Bronchial smooth muscle cell (primary cell): ENCODE results near the gene DBN1. TPM values are rescaled to one million over a fixed set of nuclear protein-coding genes. Genes with fewer than 3 reads are reported as not detected.

Experiments
- total RNA-seq: library from RNA; depleted of rRNA; stranded (reverse); fragments of >200 nt; gene quantifications from 2 replicates; pipeline ENCODE4 v1.2.1, GENCODE V29; 2014

DBN1 gene
- 156 and 251 TPM in 2 replicates for total RNA-seq

DNA sequence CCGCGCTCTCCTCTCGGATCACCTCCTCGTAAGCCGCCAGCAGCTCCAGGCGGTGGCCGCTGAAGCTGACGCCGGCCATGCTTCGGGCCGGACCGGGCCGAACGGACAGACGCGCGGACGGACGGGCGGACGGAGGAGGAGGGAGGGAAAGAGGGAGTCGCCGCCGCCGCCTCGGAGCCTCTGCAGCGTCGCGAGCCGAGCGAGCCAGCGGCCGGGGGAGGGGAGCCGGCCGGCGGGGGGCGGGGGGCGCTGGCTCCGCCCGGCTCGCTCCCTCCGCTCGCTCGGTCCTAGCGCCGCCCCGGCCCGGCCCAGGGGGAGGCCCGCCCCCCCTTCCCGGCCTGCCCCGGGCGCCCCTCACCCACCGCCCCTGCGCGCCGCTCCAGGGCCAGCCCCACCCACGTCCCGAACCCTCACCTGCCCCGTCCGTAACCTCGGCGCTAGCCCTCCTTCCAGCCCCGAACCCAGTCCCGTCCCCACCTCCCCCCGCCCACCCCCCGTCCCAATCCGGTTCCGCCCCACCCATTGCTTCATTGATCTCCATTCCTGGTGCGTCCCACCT, at the start of gene DBN1:
Gene DBN1, minus strand, starts transcription at position 192 of the 559 bp plus-strand sequence. Its CDS starts 113 bp downstream, at position 79.

DNA sequence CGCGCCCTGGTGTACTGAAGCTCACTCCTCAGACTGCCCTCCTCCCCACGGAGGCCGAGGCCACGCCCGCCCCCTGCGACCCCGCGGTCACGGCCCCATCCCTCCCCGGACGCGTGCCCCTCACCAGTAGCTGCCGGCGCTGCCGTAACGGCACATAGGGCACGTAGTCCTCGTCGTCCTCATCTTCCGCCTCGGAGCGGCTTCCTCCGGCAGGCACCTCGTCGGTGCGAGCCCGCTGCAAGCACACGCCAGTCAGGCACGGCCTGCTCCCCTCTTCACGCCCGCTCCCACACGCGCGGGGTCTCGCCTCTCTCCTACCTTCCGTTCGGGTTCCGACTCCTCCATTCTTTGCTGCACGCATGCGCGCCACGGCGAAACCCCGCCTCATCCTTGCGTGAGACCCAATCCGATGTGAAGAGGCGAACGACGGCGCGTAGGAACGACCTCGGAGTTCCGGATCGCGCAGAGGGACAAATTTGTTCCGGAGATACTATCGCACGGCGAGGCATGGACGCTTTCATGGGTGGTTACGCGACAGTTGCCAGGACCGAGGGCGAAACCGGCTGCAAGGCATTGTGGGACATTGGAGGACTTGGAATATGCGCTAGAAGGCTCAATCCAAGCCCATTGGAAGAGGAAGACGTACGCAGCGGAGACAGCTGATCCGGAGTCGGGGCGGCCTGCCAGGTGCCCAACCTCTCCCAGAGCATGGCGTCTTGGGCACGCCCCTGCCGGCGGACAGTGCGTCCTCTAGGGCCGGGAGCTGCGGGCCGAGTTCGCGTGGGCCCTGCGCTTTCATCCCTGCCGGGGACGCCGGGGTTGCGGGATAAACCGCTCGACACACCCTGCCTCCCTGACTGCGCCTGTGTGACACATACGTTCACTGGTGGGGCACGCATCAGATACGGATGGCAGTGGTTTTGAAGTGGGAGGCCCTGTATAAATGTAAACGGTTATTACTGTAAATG, 43.5 kb upstream of the DBN1 start, which contains the start of gene DDX41:
Gene DDX41, minus strand, starts transcription at position 361 of the 968 bp plus-strand sequence. Its CDS starts 16 bp downstream, at position 345.

DNA sequence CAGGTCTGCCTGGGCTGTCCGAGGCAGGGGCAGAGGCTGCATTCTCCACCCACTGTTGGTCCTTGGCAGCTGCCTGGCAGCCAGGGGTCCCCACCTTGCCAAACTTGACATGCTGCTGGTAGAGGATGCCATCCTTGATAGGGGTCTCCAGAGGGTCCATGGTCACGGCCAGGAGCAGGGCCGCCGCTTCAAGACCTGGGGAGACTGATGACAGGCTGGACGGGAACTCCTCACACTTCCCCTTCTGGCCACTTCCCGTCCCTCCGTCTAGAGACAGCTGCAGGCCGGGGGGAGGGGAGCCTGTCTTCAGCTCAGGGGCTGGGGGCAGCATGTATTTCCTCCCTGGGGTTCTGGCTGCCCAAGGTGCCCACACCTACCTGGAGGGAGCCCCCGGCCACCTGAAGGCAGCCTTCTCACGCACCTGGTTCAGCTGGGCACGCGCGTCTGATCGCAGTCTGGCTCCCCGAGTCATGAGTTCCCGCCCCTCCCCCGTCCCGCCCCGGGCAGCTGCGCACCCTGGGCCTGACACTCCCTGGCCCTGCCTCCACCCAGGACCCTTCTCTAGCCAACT, 36.0 kb upstream of the DBN1 start, which contains the start of gene DOK3:
Gene DOK3, minus strand, starts transcription at position 446 of the 571 bp plus-strand sequence. Its CDS starts 286 bp downstream, at position 160.

DNA sequence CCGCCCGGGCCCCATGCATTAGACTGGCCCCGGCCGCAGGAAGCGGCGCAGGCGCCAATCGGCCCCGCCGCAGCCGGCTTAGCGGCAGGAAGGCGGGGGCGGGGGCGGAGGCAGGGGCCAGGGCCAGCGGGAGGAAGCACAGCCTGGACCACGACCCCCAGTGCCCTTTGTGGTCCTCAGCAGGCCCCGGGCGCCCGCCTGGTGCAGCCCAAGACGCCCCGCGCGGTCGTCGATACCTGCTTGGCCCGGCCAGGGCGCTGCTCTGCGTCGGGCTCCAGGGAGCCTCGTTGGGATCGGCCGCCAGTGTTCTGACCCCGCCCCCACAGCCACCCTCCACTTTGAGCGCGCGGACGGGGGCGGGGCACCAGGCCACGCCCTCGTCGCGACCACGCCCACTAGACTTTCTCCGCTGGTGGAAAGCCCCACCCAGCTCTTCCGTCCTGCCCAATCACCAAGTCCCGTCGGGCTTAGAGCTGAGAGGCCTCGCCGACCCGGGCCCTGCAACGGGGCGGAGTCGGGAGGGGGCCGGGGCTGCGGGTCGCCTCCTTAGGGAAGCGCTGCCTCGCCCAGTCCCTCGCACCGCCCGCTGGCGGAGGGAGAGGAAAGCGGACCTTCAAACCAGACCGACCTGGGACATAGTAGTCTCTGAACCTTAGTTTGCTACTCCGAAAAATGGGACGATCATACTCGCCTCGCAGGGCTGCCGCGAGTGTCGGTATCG, 24.0 kb upstream of the DBN1 start, which contains the start of gene PDLIM7:
Gene PDLIM7, minus strand, starts transcription at position 313 of the 721 bp plus-strand sequence. CDS start 1,092 bp downstream, outside the sequence.

DNA sequence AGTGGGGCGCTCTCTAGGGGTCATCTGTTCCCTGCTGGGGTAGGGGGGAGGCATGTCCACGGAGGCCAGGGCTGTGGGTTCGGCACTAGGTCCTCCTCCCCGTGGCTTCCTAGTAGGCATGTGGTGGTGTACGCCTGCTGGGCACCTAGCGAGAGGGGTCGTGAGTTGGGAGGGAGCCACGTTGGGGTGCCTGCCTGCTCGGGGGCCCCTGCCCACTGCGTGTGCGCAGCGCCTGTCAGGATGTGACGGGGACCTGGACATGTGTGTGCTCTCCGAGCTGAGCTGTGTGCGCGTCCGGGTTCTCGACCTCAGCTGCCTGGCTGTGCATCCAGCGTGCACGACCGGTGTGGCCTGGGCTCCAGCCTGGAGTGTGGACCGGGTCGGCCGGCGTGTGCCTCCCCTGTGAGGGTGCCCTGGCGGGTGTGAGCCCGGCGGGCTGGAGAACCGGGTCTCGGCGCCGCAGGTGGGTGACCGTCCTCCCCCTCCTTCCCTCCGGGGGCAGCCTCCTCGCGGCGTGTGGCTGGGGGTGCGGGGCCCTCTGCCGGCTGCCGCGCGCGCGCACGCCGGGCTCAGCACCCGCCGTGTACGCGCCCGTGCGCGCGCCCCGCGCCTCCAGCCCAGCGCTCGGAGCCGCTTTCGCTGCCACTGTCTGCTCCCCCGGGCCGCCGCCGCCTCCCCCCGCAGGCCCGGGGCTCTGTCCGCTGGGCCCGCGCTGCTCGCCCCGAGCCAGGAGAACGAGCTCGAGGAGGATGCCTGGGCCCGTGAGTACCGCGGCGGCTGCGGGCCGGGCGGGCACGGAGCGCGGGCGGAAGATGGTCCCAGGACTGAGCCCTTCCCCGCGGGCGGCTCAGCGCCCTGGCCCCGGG, 27.0 kb downstream of the DBN1 start, which contains the start of gene PRR7:
Gene PRR7, plus strand, starts transcription at position 615 of the 866 bp plus-strand sequence. CDS start 8,254 bp downstream, outside the sequence.

DNA sequence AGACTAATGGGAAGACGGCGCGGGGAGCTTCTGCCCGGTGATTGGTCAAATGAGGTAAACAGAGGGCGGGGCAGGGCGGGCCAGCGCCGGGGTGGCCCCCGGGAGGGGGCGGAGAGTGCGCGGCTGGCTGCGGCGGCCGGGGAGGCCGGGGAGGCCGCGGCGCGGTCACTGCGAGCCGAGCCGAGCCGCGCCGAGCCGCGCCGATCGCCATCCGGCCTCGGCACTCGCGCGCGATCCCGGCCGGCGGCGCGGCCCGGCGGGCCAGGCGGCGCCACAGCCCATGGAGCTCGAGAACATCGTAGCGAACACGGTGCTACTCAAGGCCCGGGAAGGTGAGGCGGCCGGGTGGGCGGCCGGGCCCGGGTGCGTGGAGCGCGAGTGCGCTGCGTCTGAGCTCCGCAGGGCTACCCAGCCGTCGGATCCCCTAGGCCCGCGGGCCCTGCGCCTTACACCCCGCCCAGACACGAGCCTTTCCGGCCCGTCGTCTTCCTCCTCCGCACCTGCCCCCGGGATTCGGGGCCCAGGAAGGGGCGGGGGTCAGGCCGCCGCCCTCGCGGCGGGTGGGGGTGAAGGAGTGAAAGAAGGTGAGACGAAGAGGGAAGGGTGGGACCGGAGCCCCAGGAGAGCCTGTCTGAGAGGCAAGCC, 46.7 kb downstream of the DBN1 start, which contains the start of gene GRK6:
Gene GRK6, plus strand, starts transcription at position 111 of the 645 bp plus-strand sequence. Its CDS starts 170 bp downstream, at position 281.

DNA sequence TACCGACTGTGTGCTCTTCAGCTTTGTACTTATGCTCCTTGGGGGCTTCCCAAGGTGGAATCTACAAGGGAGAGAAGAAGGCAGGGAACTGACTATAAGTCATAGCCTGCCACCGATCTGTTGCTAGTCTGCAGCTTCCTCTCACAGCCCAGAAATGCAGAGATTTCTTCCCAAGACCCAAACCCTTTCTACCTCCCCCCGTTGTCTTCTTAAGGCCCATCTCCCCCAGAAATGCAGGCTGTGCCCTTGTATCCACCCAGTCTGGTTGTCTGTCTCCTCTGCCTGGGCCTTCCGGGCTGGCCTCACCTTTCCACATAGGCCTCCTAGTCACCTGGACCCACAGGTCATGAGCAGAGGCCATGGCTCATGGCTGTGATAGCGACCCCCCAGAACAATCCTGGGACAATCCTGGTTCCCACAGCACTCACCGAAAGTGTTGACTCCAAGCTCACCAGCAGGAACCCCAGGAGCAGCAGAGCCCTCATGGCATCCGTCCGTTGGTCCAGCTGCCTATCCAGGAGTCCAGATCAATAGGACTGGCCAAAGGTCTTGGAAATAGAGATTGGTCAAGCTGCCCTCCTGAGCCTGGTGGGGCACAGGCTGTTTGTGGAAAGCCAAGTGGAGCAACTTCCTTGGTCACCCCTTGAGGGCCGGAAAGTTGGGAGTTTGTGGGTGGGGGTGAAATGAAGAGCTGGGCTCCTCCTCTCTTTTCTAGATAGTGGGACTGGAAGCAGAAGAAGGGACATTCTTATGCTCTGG, 64.2 kb downstream of the DBN1 start, which contains the start of gene F12:
Gene F12, minus strand, starts transcription at position 522 of the 759 bp plus-strand sequence. Its CDS starts 37 bp downstream, at position 485.

Other genes with a start within 250 kb of the DBN1 start
- 30.1 and 33.1 TPM in 2 replicates for gene RAB24, start 169.9 kb downstream of the DBN1 start, total RNA-seq
- gene PRELID1, start 169.8 kb downstream of the DBN1 start, total RNA-seq: 50.7 and 79.8 TPM in 2 replicates
- gene MXD3, start 161.7 kb downstream of the DBN1 start, total RNA-seq: 0.94 and 3.2 TPM in 2 replicates
- 482 and 604 TPM in 2 replicates for gene LMAN2, start 122.0 kb downstream of the DBN1 start, total RNA-seq
- 3.4 and 6.3 TPM in 2 replicates for gene RGS14, start 115.7 kb downstream of the DBN1 start, total RNA-seq
- under 0.01 TPM in 1 of 2 replicates, not detected in the other for gene SLC34A1, start 89.2 kb downstream of the DBN1 start, total RNA-seq
- gene PFN3, start 73.0 kb downstream of the DBN1 start, total RNA-seq: not detected in 2 replicates
- 0.34 and 0.63 TPM in 2 replicates for gene F12, start 64.1 kb downstream of the DBN1 start, total RNA-seq
- gene GRK6, start 47.0 kb downstream of the DBN1 start, total RNA-seq: 13.6 and 15.5 TPM in 2 replicates
- gene PRR7, start 26.8 kb downstream of the DBN1 start, total RNA-seq: 1.4 and 1.6 TPM in 2 replicates
- 45.0 and 63.5 TPM in 2 replicates for gene PDLIM7, start 24.0 kb upstream of the DBN1 start, total RNA-seq
- gene DOK3, start 36.2 kb upstream of the DBN1 start, total RNA-seq: 1.1 TPM in 2 replicates
- 99.5 and 158 TPM in 2 replicates for gene DDX41, start 43.3 kb upstream of the DBN1 start, total RNA-seq
- gene FAM193B, start 80.9 kb upstream of the DBN1 start, total RNA-seq: 18.0 and 18.6 TPM in 2 replicates
- 106 and 152 TPM in 2 replicates for gene TMED9, start 118.6 kb upstream of the DBN1 start, total RNA-seq
- 25.2 and 30.6 TPM in 2 replicates for gene B4GALT7, start 126.5 kb upstream of the DBN1 start, total RNA-seq